GM13976 (cell line): ENCODE results near the gene ELOVL1.
"Not testable (repeated sequence)": the region's sequence is repeated elsewhere in the genome, so short reads cannot be mapped to it uniquely, and the experiment has no call there.

Experiments used
- DNase-seq: peaks from one replicate; pipeline ENCODE4 v3.0.0; 2012; ENCODE audit warnings: low spot score
- in situ Hi-C: fragments of 300-500 bp; cut with MboI; formaldehyde crosslinking; loops from one replicate; pipeline ENCODE4 v1.12.0; 2022; ENCODE audit warnings: low sequenced_read_pairs, mixed read lengths, inconsistent platforms; ENCODE audit not compliant: unreplicated experiment
- TF ChIP-seq, protein P1 (sequence below): IDR thresholded peaks from 2 replicates; pipeline ENCODE4 v1.5.1; 2012; ENCODE audit warnings: borderline replicate concordance, mild to moderate bottlenecking; ENCODE audit not compliant: insufficient read depth; ENCODE audit errors: extremely low read depth, missing control alignments, control extremely low read depth

ELOVL1 gene

DNA sequence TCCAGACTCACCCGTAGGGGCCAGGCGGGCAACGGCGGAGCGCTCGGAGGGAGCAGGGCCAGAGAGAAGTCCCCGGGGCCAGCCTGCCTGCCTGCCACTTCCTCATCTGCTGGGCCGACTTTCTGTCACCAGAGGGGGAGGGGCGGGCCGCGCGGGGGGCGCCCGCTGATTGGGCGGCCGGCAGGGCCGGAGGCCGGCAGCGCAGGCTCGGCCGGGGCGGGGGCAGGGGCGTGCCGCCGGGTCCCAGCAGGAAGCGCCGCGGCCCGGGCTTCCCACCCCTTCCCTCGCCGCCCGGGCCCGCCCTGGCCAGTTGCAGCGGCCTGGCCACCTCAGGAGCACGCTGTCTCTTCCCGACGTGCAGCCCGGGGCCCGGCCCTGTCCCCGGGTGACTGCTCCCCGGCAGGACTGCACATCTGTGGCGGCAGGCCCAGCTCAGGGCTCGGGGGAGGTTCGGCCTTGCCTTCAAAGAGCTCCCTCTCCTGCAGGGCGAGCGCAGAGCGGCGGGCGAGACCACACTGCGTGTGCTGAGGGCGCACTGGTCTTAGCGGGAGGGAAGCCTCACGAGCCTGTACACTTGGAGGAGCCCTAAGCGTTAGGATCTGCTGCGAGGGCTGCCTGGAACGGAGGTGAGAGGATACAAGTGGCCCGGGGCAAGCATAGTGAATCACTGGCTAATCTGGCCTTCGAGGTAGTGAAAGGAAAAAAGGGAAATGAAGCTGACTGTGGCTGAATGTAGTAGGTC, at the start of gene ELOVL1:
Gene ELOVL1, minus strand, starts transcription at position 108 of the 742 bp plus-strand sequence. CDS start 2,402 bp downstream, outside the sequence.
- DNase-seq, result peak; percentile 98
- in situ Hi-C loops, result loop anchor here (25.0 kb wide), 1 partner anchor 131 kb away; no protein-coding TSS in a partner anchor
- TF ChIP-seq, protein P1, sequence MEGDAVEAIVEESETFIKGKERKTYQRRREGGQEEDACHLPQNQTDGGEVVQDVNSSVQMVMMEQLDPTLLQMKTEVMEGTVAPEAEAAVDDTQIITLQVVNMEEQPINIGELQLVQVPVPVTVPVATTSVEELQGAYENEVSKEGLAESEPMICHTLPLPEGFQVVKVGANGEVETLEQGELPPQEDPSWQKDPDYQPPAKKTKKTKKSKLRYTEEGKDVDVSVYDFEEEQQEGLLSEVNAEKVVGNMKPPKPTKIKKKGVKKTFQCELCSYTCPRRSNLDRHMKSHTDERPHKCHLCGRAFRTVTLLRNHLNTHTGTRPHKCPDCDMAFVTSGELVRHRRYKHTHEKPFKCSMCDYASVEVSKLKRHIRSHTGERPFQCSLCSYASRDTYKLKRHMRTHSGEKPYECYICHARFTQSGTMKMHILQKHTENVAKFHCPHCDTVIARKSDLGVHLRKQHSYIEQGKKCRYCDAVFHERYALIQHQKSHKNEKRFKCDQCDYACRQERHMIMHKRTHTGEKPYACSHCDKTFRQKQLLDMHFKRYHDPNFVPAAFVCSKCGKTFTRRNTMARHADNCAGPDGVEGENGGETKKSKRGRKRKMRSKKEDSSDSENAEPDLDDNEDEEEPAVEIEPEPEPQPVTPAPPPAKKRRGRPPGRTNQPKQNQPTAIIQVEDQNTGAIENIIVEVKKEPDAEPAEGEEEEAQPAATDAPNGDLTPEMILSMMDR, result peak; percentile 41

DNA sequence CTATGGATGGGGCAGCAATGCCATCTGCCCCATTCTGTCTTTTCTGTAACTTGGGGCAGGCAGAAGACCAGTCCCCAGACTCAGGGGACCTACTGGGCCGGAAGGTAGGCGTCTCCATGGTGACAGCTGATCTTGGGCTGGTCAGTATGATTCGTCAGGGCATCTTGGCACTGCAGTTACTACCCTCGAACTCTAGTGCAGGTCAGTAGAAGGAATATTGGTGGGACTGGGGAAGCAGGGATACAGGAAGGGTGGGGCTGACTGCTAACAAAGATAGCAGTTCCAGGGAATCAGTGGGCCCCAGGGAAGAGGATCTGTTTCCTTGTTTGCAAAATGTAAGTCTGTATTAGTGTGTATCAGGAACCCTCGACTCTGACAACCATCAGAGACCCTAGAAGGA, 48.1 kb upstream of the ELOVL1 start:
- in situ Hi-C loops, result loop anchor here (10.0 kb wide), 1 partner anchor 191 kb away; no protein-coding TSS in a partner anchor

DNA sequence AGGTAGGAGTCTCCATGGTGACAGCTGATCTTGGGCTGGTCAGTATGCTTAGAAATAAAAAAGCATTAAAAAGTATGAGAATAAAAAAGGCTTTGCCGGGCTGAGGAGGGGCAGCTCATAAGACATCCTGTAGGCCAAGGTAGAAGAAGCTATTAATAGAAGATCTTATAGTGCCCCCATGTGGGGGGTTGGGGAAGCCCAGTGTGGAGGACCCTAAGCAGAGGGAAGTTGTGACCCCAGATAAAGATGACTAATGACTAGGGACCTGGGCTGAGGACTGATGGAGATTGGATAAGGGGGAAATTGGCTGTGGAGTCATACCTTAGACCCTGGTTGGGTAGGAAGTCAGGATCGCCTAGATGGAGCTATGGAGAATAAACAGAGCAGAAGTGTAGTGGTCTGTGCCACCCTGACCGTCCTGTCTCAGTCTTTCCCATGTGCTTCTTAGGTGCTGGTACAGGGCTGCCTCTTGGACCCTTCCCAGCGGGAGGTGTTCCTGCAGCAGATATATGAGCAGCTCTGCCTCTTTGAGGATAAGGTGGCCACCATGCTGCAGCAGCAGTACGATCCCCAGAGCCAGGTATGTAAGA, 46.9 kb upstream of the ELOVL1 start:
- DNase-seq, result no peak
- TF ChIP-seq, protein P1, result peak; percentile 12
- in situ Hi-C loops, result loop anchor here (10.0 kb wide), 1 partner anchor 190 kb away; no protein-coding TSS in a partner anchor

More for the DNA sequence above, 48.1 kb upstream of the ELOVL1 start:
- TF ChIP-seq, protein P1, result no peak
- DNase-seq, result no peak

DNA sequence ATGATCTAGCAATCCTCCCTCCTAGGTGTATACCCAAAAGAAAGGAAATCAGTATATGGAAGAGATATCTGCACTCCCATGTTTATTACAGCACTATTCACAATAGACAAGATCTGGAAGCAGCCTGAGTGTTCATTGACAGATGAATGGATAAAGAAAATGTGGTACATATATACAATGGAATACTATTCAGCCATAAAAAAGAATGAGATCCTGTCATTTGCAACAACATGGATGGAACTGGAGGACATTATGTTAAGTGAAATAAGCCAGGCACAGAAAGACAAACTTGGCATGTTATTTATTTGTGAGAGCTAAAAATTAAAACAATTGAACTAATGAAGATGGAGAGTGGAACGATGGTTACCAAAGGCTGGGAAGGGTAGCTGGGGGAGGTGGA, 45.6 kb upstream of the ELOVL1 start:
- in situ Hi-C loops, result loop anchor here (10.0 kb wide), 1 partner anchor 189 kb away; no protein-coding TSS in a partner anchor
- DNase-seq, result not testable (repeated sequence)

DNA sequence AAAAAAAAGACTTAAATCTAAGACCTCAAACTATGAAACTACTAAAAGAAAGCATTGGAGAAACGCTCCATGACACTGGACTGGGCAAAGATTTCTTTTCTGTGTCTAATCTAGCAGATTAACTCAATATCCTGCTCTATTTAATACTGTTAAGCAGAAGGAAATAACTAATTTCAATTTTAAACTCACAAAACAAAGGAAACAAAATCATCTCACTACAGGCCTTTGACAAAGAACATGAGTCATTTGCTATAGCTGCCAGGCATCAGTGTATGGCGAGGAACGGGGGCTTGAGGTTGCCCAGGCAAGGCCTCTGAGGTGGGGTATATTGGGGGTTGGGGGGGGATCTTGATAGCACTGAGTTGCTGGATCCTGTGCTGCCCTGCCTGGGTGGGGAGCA, 42.8 kb upstream of the ELOVL1 start:
- in situ Hi-C loops, result loop anchor here (10.0 kb wide), 1 partner anchor 186 kb away; no protein-coding TSS in a partner anchor
- no peak for DNase-seq
- TF ChIP-seq, protein P1, result no peak

DNA sequence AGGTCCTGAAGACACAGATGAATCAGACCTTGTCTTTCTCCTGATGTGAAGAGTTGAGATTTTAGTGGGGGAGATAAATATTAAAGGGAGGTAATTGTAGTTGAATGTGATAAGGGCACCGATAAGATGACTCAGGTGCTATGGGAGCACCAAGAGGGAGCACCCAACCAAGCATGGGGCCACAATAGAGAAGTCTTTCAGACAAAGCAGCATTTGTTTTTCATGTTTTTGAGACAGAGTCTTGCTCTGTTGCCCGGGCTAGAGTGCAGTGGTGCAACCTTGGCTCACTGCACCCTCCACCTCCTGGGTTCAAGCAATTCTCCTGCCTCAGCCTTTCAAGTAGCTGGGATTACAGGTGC, 38.0 kb upstream of the ELOVL1 start:
- in situ Hi-C loops, result no loop called here
- TF ChIP-seq, protein P1, result no peak
- DNase-seq, result no peak
